GM12865 (cell line): ENCODE measurements around the gene MYH11.

Experiments used
- DNase-seq: peaks from one replicate; pipeline ENCODE4 v3.0.0; 2010; ENCODE audit warnings: low read depth
- H3K4me3 ChIP-seq: 2 replicates; pipeline ENCODE4 v1.5.1; 2011; ENCODE audit warnings: mild to moderate bottlenecking, low read depth, low read length, control low read depth
- TF ChIP-seq, protein P1 (sequence below): IDR thresholded peaks from 2 replicates; pipeline ENCODE4 v1.5.1; 2011; ENCODE audit warnings: low read length, control low read depth, low read depth, inconsistent platforms; ENCODE audit not compliant: insufficient read depth; ENCODE audit errors: missing control alignments

The MYH11 gene

DNA sequence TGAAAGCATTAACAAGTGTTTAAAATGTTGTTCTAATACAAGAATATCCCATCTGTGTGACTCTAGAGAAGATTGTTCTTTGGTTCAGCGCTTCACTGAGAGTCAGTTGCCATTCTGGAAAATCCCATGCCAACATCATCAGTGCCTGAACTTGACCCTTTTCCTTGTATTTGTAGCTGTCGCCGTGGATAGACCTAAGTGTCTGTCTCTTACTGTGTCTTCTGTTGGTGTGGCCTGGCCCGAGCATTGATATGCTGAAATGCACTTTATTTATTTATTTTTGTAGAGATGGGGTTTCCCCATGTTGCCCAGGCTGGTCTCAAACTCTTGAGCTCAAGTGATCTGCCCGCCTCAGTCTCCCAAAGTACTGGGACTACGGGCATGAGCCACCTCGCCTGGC lies 76.0 kb downstream of the MYH11 start:
- TF ChIP-seq, protein P1, sequence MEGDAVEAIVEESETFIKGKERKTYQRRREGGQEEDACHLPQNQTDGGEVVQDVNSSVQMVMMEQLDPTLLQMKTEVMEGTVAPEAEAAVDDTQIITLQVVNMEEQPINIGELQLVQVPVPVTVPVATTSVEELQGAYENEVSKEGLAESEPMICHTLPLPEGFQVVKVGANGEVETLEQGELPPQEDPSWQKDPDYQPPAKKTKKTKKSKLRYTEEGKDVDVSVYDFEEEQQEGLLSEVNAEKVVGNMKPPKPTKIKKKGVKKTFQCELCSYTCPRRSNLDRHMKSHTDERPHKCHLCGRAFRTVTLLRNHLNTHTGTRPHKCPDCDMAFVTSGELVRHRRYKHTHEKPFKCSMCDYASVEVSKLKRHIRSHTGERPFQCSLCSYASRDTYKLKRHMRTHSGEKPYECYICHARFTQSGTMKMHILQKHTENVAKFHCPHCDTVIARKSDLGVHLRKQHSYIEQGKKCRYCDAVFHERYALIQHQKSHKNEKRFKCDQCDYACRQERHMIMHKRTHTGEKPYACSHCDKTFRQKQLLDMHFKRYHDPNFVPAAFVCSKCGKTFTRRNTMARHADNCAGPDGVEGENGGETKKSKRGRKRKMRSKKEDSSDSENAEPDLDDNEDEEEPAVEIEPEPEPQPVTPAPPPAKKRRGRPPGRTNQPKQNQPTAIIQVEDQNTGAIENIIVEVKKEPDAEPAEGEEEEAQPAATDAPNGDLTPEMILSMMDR = no peak

DNA sequence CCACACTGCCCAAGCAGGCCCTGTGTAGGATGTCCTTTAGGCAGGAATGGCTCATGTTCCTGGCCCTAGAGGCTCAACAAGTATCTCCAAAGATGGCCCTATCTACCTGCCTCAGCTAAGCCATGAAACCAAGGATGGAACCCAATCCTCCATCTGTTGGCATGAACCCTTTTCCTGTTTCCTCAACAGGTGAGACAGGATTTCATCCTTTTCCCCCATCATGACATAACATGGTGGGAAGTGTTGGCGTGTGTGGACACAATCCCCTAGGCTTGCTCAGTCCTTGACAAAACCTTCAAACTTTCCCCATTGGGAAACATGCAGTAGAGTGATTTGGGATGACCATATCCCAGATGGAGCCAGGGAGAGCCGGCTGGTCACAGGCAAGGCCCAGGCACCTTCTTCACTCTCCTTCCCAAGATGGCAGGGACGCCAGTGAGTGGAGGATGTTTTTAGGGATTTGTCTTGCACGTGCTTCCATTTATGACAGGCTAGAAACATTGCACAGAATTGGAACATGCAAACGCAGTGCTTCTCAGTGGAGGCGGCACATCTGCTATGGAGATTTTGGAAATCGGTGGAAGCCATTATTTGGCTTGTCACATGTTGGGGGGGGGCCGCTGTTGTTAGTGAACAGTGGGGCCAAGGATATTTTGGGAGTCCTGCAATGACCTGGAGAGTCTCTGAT lies 77.0 kb downstream of the MYH11 start:
- no peak for DNase-seq
- TF ChIP-seq, protein P1 = no peak
- no peak overlapping the region for H3K4me3 ChIP-seq

More for the DNA sequence above, 76.0 kb downstream of the MYH11 start:
- no peak for DNase-seq
- H3K4me3 ChIP-seq = no peak overlapping the region

DNA sequence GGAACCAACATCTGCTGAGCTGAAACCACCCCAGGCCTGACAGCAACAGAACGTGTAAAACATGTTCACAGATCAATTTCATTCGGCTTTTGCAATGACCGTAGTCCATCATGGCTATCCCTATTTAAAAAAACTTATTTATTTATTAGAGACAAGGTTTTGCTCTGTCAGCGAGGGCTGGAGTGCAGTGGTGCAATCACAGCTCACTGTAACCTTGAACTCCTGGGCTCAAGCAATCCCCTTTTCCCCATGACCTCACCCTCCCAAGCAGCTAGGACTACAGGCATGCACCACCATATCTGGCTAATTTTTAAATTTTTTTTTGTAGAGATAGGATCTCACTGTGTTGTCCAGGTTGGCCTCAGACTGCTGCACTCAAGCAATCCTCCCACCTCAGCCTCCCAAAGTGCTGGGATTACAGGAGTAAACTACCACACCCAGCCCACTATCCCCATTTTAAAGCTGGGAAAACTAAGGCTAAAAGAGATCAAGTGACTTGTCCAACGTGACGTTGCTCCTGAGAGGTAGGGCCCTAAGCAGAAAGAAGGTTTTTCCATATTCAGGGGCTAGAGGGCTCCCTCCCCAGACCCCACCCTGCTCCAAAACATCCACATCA lies 77.7 kb downstream of the MYH11 start:
- DNase-seq = no peak
- TF ChIP-seq, protein P1 = no peak
- H3K4me3 ChIP-seq = no peak overlapping the region

DNA sequence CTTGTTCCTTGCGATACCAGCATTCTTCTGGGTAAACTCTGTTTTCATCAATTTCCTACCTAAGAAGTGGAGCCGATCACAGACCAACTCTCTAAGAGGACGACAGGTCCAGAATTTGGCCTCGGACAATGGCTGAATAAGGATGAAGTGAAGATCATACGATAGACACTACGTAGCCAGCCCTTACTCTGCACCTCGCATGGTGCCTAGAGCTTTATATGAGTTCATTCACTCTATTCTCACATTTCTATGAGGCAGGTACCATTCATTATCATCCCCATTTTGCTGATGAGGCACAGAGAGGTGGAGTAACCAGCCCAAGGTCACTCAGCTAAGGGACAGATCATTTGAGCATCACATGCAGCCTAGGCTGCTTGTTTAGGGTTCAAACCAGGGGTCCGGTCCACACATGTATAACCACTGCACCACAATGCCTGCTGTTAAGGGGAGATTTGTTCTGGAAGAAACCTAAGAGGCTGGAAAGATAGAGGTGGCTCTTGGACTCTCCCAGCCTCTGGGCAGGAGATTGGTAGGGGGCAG lies 78.6 kb downstream of the MYH11 start:
- no peak for DNase-seq
- TF ChIP-seq, protein P1 = no peak
- no peak overlapping the region for H3K4me3 ChIP-seq

DNA sequence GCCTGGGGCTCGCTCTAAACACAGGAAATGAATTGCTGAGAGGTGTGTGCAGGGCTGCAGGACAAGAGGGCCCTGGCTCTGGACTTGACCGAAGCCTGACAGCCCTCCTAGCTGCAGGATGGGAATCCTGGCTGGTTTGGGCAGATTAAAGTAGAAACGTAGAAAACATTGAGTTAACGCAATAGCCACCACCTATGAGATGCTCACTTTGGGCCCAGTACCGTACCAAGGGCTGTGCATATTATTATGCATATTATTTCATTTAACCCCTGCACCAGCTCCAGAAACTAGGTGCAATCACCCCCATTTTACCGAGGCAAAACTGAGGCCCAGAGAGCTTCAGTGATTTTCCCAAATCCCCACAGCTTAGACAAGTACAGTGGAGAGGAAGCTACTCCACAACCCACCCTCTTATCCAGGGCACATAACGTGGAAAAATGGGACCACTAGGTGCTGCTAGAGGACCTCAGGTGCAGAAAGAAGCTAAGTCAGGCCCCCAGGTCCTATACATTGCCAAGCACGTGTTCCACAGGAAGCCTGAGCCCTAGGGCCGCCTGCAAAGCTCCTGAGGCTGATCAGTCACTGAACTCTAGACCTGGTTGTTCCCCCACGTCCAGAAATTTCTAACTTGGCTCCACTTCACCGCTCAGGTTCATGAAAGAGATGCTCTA lies 79.2 kb downstream of the MYH11 start:
- TF ChIP-seq, protein P1 = peak; percentile 60
- peak; percentile 68 for DNase-seq
- no peak overlapping the region for H3K4me3 ChIP-seq

DNA sequence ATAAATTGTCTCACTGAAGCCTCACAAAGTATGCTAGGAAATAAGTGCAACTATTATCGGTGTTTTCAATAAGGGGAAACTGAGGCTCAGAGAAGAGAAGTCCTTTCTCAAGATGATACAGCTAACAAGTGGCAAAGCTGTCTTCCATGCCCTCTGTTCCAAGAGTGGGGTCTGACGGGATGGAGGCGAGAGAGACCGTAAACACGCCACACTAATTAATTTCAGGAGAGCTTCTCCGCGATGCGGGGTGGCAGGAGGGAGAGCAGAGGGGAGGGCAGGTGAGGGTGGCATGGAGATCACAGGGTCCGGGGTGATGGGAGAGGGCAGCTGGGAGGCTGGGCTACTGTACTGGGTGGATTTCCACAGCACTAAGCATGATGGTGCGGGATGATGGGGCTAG lies 80.3 kb downstream of the MYH11 start:
- no peak overlapping the region for H3K4me3 ChIP-seq
- TF ChIP-seq, protein P1 = no peak

More for the DNA sequence above, 80.3 kb downstream of the MYH11 start:
- DNase-seq = no peak
